Measurements from ENCODE around the gene OGDHL. TPM values are rescaled to one million over a fixed set of nuclear protein-coding genes. Genes with fewer than 3 reads are reported as not detected.
"Not testable (repeated sequence)": the region's sequence is repeated elsewhere in the genome, so short reads cannot be mapped to it uniquely, and the experiment has no call there.

Gene OGDHL
- total RNA-seq, 1 donor: under 0.01 TPM

- no peak overlapping the region for H3K4me3 ChIP-seq (ENCODE audit: low read depth, low read length)
- DNase-seq (ENCODE audit: low read depth): no peak
- TF ChIP-seq, protein P1, sequence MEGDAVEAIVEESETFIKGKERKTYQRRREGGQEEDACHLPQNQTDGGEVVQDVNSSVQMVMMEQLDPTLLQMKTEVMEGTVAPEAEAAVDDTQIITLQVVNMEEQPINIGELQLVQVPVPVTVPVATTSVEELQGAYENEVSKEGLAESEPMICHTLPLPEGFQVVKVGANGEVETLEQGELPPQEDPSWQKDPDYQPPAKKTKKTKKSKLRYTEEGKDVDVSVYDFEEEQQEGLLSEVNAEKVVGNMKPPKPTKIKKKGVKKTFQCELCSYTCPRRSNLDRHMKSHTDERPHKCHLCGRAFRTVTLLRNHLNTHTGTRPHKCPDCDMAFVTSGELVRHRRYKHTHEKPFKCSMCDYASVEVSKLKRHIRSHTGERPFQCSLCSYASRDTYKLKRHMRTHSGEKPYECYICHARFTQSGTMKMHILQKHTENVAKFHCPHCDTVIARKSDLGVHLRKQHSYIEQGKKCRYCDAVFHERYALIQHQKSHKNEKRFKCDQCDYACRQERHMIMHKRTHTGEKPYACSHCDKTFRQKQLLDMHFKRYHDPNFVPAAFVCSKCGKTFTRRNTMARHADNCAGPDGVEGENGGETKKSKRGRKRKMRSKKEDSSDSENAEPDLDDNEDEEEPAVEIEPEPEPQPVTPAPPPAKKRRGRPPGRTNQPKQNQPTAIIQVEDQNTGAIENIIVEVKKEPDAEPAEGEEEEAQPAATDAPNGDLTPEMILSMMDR (IDR thresholded peaks at IDR 0.05; ENCODE audit: insufficient read depth, low read depth, low read length): no peak
These were observed 26.1 kb downstream of the OGDHL start for GRCh38 chr10:49735848-49736563.

GRCh38 chr10:49735161-49735560 is 27.0 kb downstream of the OGDHL start:
- DNase-seq (ENCODE audit: low read depth): no peak
- TF ChIP-seq, protein P1 (IDR thresholded peaks at IDR 0.05; ENCODE audit: insufficient read depth, low read depth, low read length): no peak
- H3K4me3 ChIP-seq (ENCODE audit: low read depth, low read length): no peak overlapping the region

DNA sequence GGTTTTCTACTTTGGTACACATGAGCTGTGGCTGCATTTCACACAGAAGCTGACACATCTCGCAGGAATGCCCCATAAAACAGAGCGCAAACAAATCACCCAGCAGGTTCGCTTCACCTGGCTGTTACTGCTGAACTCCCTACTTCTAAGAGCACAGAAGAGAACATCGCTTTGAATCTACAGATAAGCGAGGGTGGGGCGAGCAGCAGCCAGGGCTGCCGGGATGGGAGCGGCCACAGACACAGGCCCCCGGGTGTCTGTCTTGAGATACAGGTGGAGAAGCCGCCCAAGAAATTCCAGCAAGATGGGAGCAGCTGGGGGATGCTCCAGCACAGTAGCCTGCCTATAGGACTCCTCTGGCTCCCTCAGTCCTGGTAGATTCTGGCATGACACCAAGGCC is 27.4 kb downstream of the OGDHL start:
- H3K4me3 ChIP-seq (ENCODE audit: low read depth, low read length): no peak overlapping the region
- no peak for DNase-seq (ENCODE audit: low read depth)
- TF ChIP-seq, protein P1 (IDR thresholded peaks at IDR 0.05; ENCODE audit: insufficient read depth, low read depth, low read length): no peak

DNA sequence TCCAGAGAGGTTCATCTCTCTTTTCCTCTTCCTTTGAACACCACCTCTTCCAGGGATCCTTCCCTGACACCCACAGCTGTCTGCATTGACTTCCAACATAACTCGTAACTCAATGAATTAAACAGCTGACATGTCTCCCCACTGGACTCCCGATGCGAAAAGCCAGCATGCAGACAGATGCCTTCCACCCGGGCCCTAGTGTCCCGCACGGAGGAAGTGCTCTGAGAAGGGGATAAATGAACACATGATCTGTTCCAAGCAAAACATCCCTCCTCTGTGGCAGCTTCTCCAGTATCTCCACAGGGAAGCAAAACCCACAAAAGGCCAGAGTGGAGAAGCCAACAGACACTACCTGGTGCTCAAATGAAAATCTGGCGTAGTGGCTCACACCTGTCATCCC is 28.3 kb downstream of the OGDHL start:
- H3K4me3 ChIP-seq (ENCODE audit: low read depth, low read length): no peak overlapping the region
- no peak for DNase-seq (ENCODE audit: low read depth)
- TF ChIP-seq, protein P1 (IDR thresholded peaks at IDR 0.05; ENCODE audit: insufficient read depth, low read depth, low read length): no peak

DNA sequence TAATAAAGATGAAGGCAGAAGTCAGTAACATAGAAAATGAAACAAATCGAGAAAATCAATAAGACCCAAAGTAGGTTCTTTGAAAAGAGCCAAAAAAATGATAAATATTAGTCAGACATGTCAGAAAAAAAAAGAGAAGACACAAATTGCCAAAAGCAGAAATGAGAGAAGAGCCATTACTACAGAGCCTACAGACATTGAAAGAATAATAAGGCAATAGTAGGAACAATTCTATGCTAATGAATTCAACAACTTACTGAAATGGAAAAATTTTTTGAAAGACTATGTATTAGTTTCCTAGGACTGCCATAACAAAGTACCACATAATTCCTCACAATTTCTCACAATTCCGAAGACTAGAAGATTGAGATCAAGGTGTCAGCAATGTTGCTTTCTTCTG is 35.5 kb downstream of the OGDHL start:
- no peak for DNase-seq (ENCODE audit: low read depth)
- H3K4me3 ChIP-seq (ENCODE audit: low read depth, low read length): no peak overlapping the region
- TF ChIP-seq, protein P1 (IDR thresholded peaks at IDR 0.05; ENCODE audit: insufficient read depth, low read depth, low read length): no peak

DNA sequence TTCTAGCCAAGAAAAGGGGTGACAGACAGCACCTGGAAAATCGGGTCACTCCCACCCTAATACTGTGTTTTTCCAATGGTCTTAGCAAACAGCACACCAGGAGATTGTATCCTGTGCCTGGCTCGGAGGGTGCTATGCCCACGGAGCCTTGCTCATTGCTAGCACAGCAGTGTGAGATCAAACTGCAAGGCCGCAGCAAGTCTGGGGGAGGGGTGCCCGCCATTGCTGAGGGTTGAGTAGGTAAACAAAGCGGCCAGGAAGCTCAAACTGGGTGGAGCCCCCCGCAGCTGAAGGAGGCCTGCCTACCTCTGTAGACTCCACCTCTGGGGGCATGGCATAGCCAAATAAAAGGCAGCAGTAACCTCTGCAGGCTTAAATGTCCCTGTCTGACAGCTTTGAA is 47.0 kb downstream of the OGDHL start:
- not testable (repeated sequence) for DNase-seq (ENCODE audit: low read depth); H3K4me3 ChIP-seq (ENCODE audit: low read depth, low read length)

GRCh38 chr10:49713266-49713665 is 48.9 kb downstream of the OGDHL start:
- DNase-seq (ENCODE audit: low read depth): no peak
- H3K4me3 ChIP-seq (ENCODE audit: low read depth, low read length): no peak overlapping the region
- TF ChIP-seq, protein P1 (IDR thresholded peaks at IDR 0.05; ENCODE audit: insufficient read depth, low read depth, low read length): no peak

Data from fibroblast of villous mesenchyme (primary cell).